ENCODE data around the gene IGF2BP2.

The IGF2BP2 gene

GRCh38 chr3:185727873-185728272 is 97.0 kb downstream of the IGF2BP2 start:
- Histone ChIP-seq H3K79me2 (ENCODE audit: control insufficient read depth, insufficient read depth, low read length) (peaks cover 69% of the 10 kb centered on the region), H3K9ac (ENCODE audit: low read length) (no peak overlapping the region), H3K4me2 (ENCODE audit: low read length) (no peak overlapping the region), H3K79me1 (ENCODE audit: low read length) (peaks cover 31% of the 10 kb centered on the region), H3K27ac (ENCODE audit: low read depth, low read length) (no peak overlapping the region), H3K36me3 (ENCODE audit: control insufficient read depth, insufficient read depth, low read length) (no peaks in the 10 kb centered on the region), H3K23ac (ENCODE audit: low read length) (no peak overlapping the region), H3K4ac (ENCODE audit: low read depth, low read length) (no peak overlapping the region), H2BK120ac (ENCODE audit: low read depth, low read length) (no peak overlapping the region), H3K18ac (ENCODE audit: low read length) (no peak overlapping the region), H4K5ac (ENCODE audit: low read length) (no peak overlapping the region), H2BK15ac (replicated peaks; ENCODE audit: low read depth) (no peak overlapping the region), H3K4me1 (ENCODE audit: control insufficient read depth, low read depth, low read length) (peaks cover 2% of the 10 kb centered on the region), H3K4me3 (ENCODE audit: low read length) (no peak overlapping the region), H2BK5ac (ENCODE audit: low read length) (no peak overlapping the region), H3K27me3 (ENCODE audit: insufficient read depth, low read length, poor library complexity) (no peaks in the 10 kb centered on the region), H3K56ac (ENCODE audit: low read length) (no peak overlapping the region), H4K8ac (ENCODE audit: low read depth, low read length) (no peak overlapping the region), H2AK5ac (ENCODE audit: low read length) (no peak overlapping the region)
- DNase-seq, result no peak
- WGBS (ENCODE audit: extremely low coverage, insufficient coverage, low lambda C conversion rate), result no CpG with 5 or more reads among the region's 9 CpGs

GRCh38 chr3:185726254-185726967 is 98.4 kb downstream of the IGF2BP2 start:
- Histone ChIP-seq H4K8ac (ENCODE audit: low read depth, low read length) (no peak overlapping the region), H3K27ac (ENCODE audit: low read depth, low read length) (no peak overlapping the region), H3K4me2 (ENCODE audit: low read length) (no peak overlapping the region), H4K5ac (ENCODE audit: low read length) (no peak overlapping the region), H3K18ac (ENCODE audit: low read length) (no peak overlapping the region), H3K79me2 (ENCODE audit: control insufficient read depth, insufficient read depth, low read length) (peaks cover 69% of the 10 kb centered on the region), H3K56ac (ENCODE audit: low read length) (no peak overlapping the region), H3K4ac (ENCODE audit: low read depth, low read length) (no peak overlapping the region), H2BK5ac (ENCODE audit: low read length) (no peak overlapping the region), H3K27me3 (ENCODE audit: insufficient read depth, low read length, poor library complexity) (no peaks in the 10 kb centered on the region), H3K4me3 (ENCODE audit: low read length) (no peak overlapping the region), H2BK15ac (replicated peaks; ENCODE audit: low read depth) (no peak overlapping the region), H3K36me3 (ENCODE audit: control insufficient read depth, insufficient read depth, low read length) (no peaks in the 10 kb centered on the region), H3K4me1 (ENCODE audit: control insufficient read depth, low read depth, low read length) (peaks cover 2% of the 10 kb centered on the region), H3K79me1 (ENCODE audit: low read length) (peaks cover 37% of the 10 kb centered on the region), H3K9ac (ENCODE audit: low read length) (no peak overlapping the region), H3K23ac (ENCODE audit: low read length) (no peak overlapping the region), H2AK5ac (ENCODE audit: low read length) (no peak overlapping the region), H2BK120ac (ENCODE audit: low read depth, low read length) (no peak overlapping the region)
- DNase-seq, result no peak
- WGBS (ENCODE audit: extremely low coverage, insufficient coverage, low lambda C conversion rate), result no CpG with 5 or more reads among the region's 6 CpGs

GRCh38 chr3:185724761-185725160 is 100.1 kb downstream of the IGF2BP2 start:
- Histone ChIP-seq H3K27ac (ENCODE audit: low read depth, low read length) (no peak overlapping the region), H3K79me2 (ENCODE audit: control insufficient read depth, insufficient read depth, low read length) (peaks cover 67% of the 10 kb centered on the region), H3K23ac (ENCODE audit: low read length) (no peak overlapping the region), H3K4ac (ENCODE audit: low read depth, low read length) (no peak overlapping the region), H3K79me1 (ENCODE audit: low read length) (peaks cover 43% of the 10 kb centered on the region), H3K4me1 (ENCODE audit: control insufficient read depth, low read depth, low read length) (peaks cover 2% of the 10 kb centered on the region), H3K4me2 (ENCODE audit: low read length) (no peak overlapping the region), H3K18ac (ENCODE audit: low read length) (no peak overlapping the region), H2BK5ac (ENCODE audit: low read length) (no peak overlapping the region), H3K27me3 (ENCODE audit: insufficient read depth, low read length, poor library complexity) (no peaks in the 10 kb centered on the region), H2BK120ac (ENCODE audit: low read depth, low read length) (no peak overlapping the region), H4K5ac (ENCODE audit: low read length) (no peak overlapping the region), H3K4me3 (ENCODE audit: low read length) (no peak overlapping the region), H4K8ac (ENCODE audit: low read depth, low read length) (no peak overlapping the region), H2BK15ac (replicated peaks; ENCODE audit: low read depth) (no peak overlapping the region), H3K36me3 (ENCODE audit: control insufficient read depth, insufficient read depth, low read length) (no peaks in the 10 kb centered on the region), H3K56ac (ENCODE audit: low read length) (no peak overlapping the region), H3K9ac (ENCODE audit: low read length) (no peak overlapping the region), H2AK5ac (ENCODE audit: low read length) (no peak overlapping the region)
- WGBS (ENCODE audit: extremely low coverage, insufficient coverage, low lambda C conversion rate), result no CpG with 5 or more reads among the region's 3 CpGs
- peak; percentile 81 for DNase-seq

GRCh38 chr3:185724251-185724650 is 100.6 kb downstream of the IGF2BP2 start:
- DNase-seq, result no peak
- Histone ChIP-seq H4K8ac (ENCODE audit: low read depth, low read length) (no peak overlapping the region), H3K27me3 (ENCODE audit: insufficient read depth, low read length, poor library complexity) (no peaks in the 10 kb centered on the region), H3K79me1 (ENCODE audit: low read length) (peaks cover 43% of the 10 kb centered on the region), H2BK120ac (ENCODE audit: low read depth, low read length) (no peak overlapping the region), H3K18ac (ENCODE audit: low read length) (no peak overlapping the region), H3K79me2 (ENCODE audit: control insufficient read depth, insufficient read depth, low read length) (peaks cover 68% of the 10 kb centered on the region), H3K23ac (ENCODE audit: low read length) (no peak overlapping the region), H2AK5ac (ENCODE audit: low read length) (no peak overlapping the region), H3K4ac (ENCODE audit: low read depth, low read length) (no peak overlapping the region), H3K9ac (ENCODE audit: low read length) (no peak overlapping the region), H3K4me3 (ENCODE audit: low read length) (no peak overlapping the region), H3K27ac (ENCODE audit: low read depth, low read length) (no peak overlapping the region), H2BK5ac (ENCODE audit: low read length) (no peak overlapping the region), H3K4me2 (ENCODE audit: low read length) (no peak overlapping the region), H2BK15ac (replicated peaks; ENCODE audit: low read depth) (no peak overlapping the region), H3K36me3 (ENCODE audit: control insufficient read depth, insufficient read depth, low read length) (no peaks in the 10 kb centered on the region), H3K56ac (ENCODE audit: low read length) (no peak overlapping the region), H4K5ac (ENCODE audit: low read length) (no peak overlapping the region), H3K4me1 (ENCODE audit: control insufficient read depth, low read depth, low read length) (peaks cover 2% of the 10 kb centered on the region)
- no CpG with 5 or more reads among the region's 3 CpGs for WGBS (ENCODE audit: extremely low coverage, insufficient coverage, low lambda C conversion rate)

DNA sequence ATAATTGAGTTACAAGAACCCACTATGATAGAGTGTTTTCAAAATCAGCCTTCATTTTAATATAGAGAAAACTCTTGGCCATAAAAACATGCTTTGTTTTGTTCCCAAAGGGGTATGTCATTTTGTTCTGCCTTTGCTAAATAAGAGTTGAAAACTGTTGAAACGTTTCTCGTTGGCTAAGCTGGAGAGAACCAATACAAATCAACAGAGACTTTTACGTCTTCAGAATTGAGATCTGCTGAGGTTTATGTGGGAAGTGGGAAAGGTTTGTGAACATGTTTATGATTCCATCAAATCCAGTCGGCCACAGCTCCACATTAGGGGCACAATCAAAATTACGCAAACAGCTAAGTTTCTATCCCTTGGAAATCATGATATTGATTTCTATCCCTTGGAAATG is 102.0 kb downstream of the IGF2BP2 start:
- Histone ChIP-seq H3K79me1 (ENCODE audit: low read length) (peaks cover 46% of the 10 kb centered on the region), H3K4me2 (ENCODE audit: low read length) (no peak overlapping the region), H2BK15ac (replicated peaks; ENCODE audit: low read depth) (no peak overlapping the region), H3K4me3 (ENCODE audit: low read length) (no peak overlapping the region), H3K27ac (ENCODE audit: low read depth, low read length) (no peak overlapping the region), H3K27me3 (ENCODE audit: insufficient read depth, low read length, poor library complexity) (no peaks in the 10 kb centered on the region), H3K36me3 (ENCODE audit: control insufficient read depth, insufficient read depth, low read length) (no peaks in the 10 kb centered on the region), H2BK120ac (ENCODE audit: low read depth, low read length) (no peak overlapping the region), H3K23ac (ENCODE audit: low read length) (no peak overlapping the region), H3K4ac (ENCODE audit: low read depth, low read length) (no peak overlapping the region), H3K4me1 (ENCODE audit: control insufficient read depth, low read depth, low read length) (peaks cover 2% of the 10 kb centered on the region), H4K5ac (ENCODE audit: low read length) (no peak overlapping the region), H3K79me2 (ENCODE audit: control insufficient read depth, insufficient read depth, low read length) (peaks cover 68% of the 10 kb centered on the region), H3K18ac (ENCODE audit: low read length) (no peak overlapping the region), H3K9ac (ENCODE audit: low read length) (no peak overlapping the region), H2BK5ac (ENCODE audit: low read length) (no peak overlapping the region), H4K8ac (ENCODE audit: low read depth, low read length) (no peak overlapping the region), H3K56ac (ENCODE audit: low read length) (no peak overlapping the region), H2AK5ac (ENCODE audit: low read length) (no peak overlapping the region)
- DNase-seq, result no peak
- WGBS (ENCODE audit: extremely low coverage, insufficient coverage, low lambda C conversion rate), result no CpG with 5 or more reads among the region's 5 CpGs

DNA sequence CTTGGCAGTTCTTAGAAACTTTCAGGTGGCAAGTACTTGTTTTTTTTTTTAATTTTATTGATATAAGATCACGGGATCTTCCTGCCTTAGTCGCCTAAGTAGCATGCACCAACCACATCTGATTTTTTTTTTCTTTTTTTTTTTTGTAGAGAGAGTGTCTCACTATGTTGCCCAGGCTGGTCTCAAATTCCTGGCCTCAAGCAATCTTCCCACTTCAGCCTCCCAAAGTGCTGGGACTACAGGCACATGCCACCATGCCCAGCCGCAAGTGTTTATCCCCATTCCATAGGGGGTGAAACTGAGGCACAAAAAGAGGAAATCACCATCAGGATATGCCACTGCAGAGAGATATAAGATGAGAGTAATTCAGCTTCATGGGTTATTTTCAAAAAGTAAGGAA is 102.9 kb downstream of the IGF2BP2 start:
- Histone ChIP-seq H2BK5ac (ENCODE audit: low read length) (no peak overlapping the region), H3K36me3 (ENCODE audit: control insufficient read depth, insufficient read depth, low read length) (no peaks in the 10 kb centered on the region), H3K4me3 (ENCODE audit: low read length) (no peak overlapping the region), H3K4me2 (ENCODE audit: low read length) (no peak overlapping the region), H3K79me2 (ENCODE audit: control insufficient read depth, insufficient read depth, low read length) (peaks cover 69% of the 10 kb centered on the region), H3K4me1 (ENCODE audit: control insufficient read depth, low read depth, low read length) (peaks cover 4% of the 10 kb centered on the region), H3K27ac (ENCODE audit: low read depth, low read length) (no peak overlapping the region), H3K56ac (ENCODE audit: low read length) (no peak overlapping the region), H3K79me1 (ENCODE audit: low read length) (peaks cover 49% of the 10 kb centered on the region), H4K5ac (ENCODE audit: low read length) (no peak overlapping the region), H3K27me3 (ENCODE audit: insufficient read depth, low read length, poor library complexity) (no peaks in the 10 kb centered on the region), H3K18ac (ENCODE audit: low read length) (no peak overlapping the region), H2BK120ac (ENCODE audit: low read depth, low read length) (no peak overlapping the region), H3K4ac (ENCODE audit: low read depth, low read length) (no peak overlapping the region), H2BK15ac (replicated peaks; ENCODE audit: low read depth) (no peak overlapping the region), H3K23ac (ENCODE audit: low read length) (no peak overlapping the region), H4K8ac (ENCODE audit: low read depth, low read length) (no peak overlapping the region), H3K9ac (ENCODE audit: low read length) (no peak overlapping the region), H2AK5ac (ENCODE audit: low read length) (no peak overlapping the region)
- no peak for DNase-seq
- WGBS (ENCODE audit: extremely low coverage, insufficient coverage, low lambda C conversion rate), result no CpG with 5 or more reads among the region's 3 CpGs
